HEK293T (cell line): ENCODE results near the gene LRIT2.
A peak's percentile ranks its signal among the peaks of the same experiment; 100 is the strongest.

Source experiments
- CTCF ChIA-PET: fragments of 350-600 bp; formaldehyde crosslinking; extraction: SDS; loops from one replicate; lab custom pipeline; 2021; ENCODE audit warnings: antibody characterized with exemption, inconsistent platforms; lab: Yijun Ruan, JAX
- POLR2A ChIA-PET: fragments of 350-600 bp; formaldehyde crosslinking; extraction: SDS; loops from one replicate; lab custom pipeline; 2020; ENCODE audit warnings: antibody characterized with exemption, inconsistent platforms; lab: Yijun Ruan, JAX
- DNase-seq: peaks from one replicate; pipeline ENCODE4 v3.0.0; 2012; ENCODE audit warnings: mixed read lengths; ENCODE audit errors: extremely low spot score
- ARNT ChIP-seq: fragments of 450-650 bp; IDR thresholded peaks from 2 replicates; pipeline ENCODE4 v1.6.1; 2017; ENCODE audit warnings: mild to moderate bottlenecking
- BHLHE40 ChIP-seq: fragments of 450-650 bp; IDR thresholded peaks from 2 replicates; pipeline ENCODE4 v1.6.1; 2016; ENCODE audit warnings: mild to moderate bottlenecking, moderate library complexity, borderline replicate concordance
- CTBP1 ChIP-seq: fragments of 450-650 bp; IDR thresholded peaks from 2 replicates; pipeline ENCODE4 v1.6.1; 2016; ENCODE audit warnings: borderline replicate concordance
- ELF4 ChIP-seq: fragments of 450-650 bp; IDR thresholded peaks from 2 replicates; pipeline ENCODE4 v1.6.1; 2017; ENCODE audit warnings: antibody characterized with exemption
- FOXA1 ChIP-seq: fragments of 450-650 bp; IDR thresholded peaks from 2 replicates; pipeline ENCODE4 v1.6.1; 2016; ENCODE audit warnings: mild to moderate bottlenecking
- FOXK2 ChIP-seq: fragments of 450-650 bp; IDR thresholded peaks from 2 replicates; pipeline ENCODE4 v1.6.1; 2016; ENCODE audit warnings: mild to moderate bottlenecking
- FOXM1 ChIP-seq: fragments of 450-650 bp; IDR thresholded peaks from 2 replicates; pipeline ENCODE4 v1.6.1; 2017; ENCODE audit warnings: mild to moderate bottlenecking, borderline replicate concordance
- HDGF ChIP-seq: fragments of 450-650 bp; IDR thresholded peaks from 2 replicates; pipeline ENCODE4 v1.6.1; 2017; ENCODE audit warnings: antibody characterized with exemption, borderline replicate concordance
- L3MBTL2 ChIP-seq: fragments of 450-650 bp; conservative IDR thresholded peaks from 2 replicates; pipeline ENCODE4 v1.6.1; 2016; ENCODE audit warnings: mild to moderate bottlenecking
- LEF1 ChIP-seq: fragments of 450-650 bp; IDR thresholded peaks from 2 replicates; pipeline ENCODE4 v1.6.1; 2017; ENCODE audit warnings: mild to moderate bottlenecking, borderline replicate concordance
- NFRKB ChIP-seq: fragments of 450-650 bp; IDR thresholded peaks from 2 replicates; pipeline ENCODE4 v1.6.1; 2016; ENCODE audit warnings: mild to moderate bottlenecking, moderate library complexity
- PKNOX1 ChIP-seq: fragments of 450-650 bp; IDR thresholded peaks from 2 replicates; pipeline ENCODE4 v1.6.1; 2016
- SP1 ChIP-seq: fragments of 450-650 bp; IDR thresholded peaks from 2 replicates; pipeline ENCODE4 v1.6.1; 2017
- SUZ12 ChIP-seq: fragments of 450-650 bp; IDR thresholded peaks from 2 replicates; pipeline ENCODE4 v1.6.1; 2016; ENCODE audit warnings: mild to moderate bottlenecking
- TARDBP ChIP-seq: fragments of 450-650 bp; IDR thresholded peaks from 2 replicates; pipeline ENCODE4 v1.6.1; 2016
- ZNF384 ChIP-seq: fragments of 450-650 bp; IDR thresholded peaks from 2 replicates; pipeline ENCODE4 v1.6.1; 2016

LRIT2 gene

GRCh38 chr10:84225427-84226173, at the start of gene LRIT2:
Gene LRIT2 (minus strand): TSS chr10:84225544. CDS start chr10:84225520, 24 bp downstream.
- no peak for DNase-seq
- TF ChIP-seq ELF4 (no peak), ARNT (no peak), SP1 (no peak), BHLHE40 (no peak), ZNF384 (no peak), PKNOX1 (no peak), TARDBP (no peak), NFRKB (no peak), CTBP1 (no peak), L3MBTL2 (no peak), FOXM1 (no peak), LEF1 (no peak), SUZ12 (no peak)
- ChIA-PET CTCF (no interaction called here), POLR2A (no interaction called here)

GRCh38 chr10:84270708-84271107, 45.4 kb upstream of the LRIT2 start:
- CTCF ChIA-PET, result no interaction called here
- TF ChIP-seq ARNT, result no peak
- no peak for TF ChIP-seq PKNOX1
- no peak for TF ChIP-seq HDGF
- TF ChIP-seq BHLHE40, result no peak
- TF ChIP-seq FOXM1, result no peak
- TF ChIP-seq FOXK2, result no peak
- TF ChIP-seq SP1, result no peak
- TF ChIP-seq L3MBTL2, result no peak
- TF ChIP-seq FOXA1, result no peak
- no peak for TF ChIP-seq NFRKB
- TF ChIP-seq LEF1, result no peak
- TF ChIP-seq TARDBP, result no peak
- TF ChIP-seq ELF4, result no peak
- TF ChIP-seq ZNF384, result no peak
- no peak for TF ChIP-seq SUZ12
- no peak for TF ChIP-seq CTBP1
- POLR2A ChIA-PET, result no interaction called here
- DNase-seq, result no peak

GRCh38 chr10:84269773-84270172, 44.4 kb upstream of the LRIT2 start:
- POLR2A ChIA-PET, result no interaction called here
- DNase-seq, result no peak
- CTCF ChIA-PET, result interaction anchor here (0.7 kb wide), 2 partner anchors 129 to 267 kb away, joined by 3 to 4 read pairs; no protein-coding TSS in a partner anchor
- TF ChIP-seq ZNF384, result no peak
- no peak for TF ChIP-seq BHLHE40
- TF ChIP-seq SP1, result no peak
- no peak for TF ChIP-seq ELF4
- TF ChIP-seq TARDBP, result no peak
- TF ChIP-seq HDGF, result no peak
- no peak for TF ChIP-seq NFRKB
- no peak for TF ChIP-seq LEF1
- TF ChIP-seq SUZ12, result no peak
- no peak for TF ChIP-seq FOXK2
- no peak for TF ChIP-seq L3MBTL2
- no peak for TF ChIP-seq ARNT
- no peak for TF ChIP-seq PKNOX1
- no peak for TF ChIP-seq FOXM1
- TF ChIP-seq CTBP1, result no peak
- no peak for TF ChIP-seq FOXA1

GRCh38 chr10:84269162-84269561, 43.8 kb upstream of the LRIT2 start:
- DNase-seq, result no peak
- TF ChIP-seq PKNOX1 (no peak), FOXK2 (no peak), TARDBP (no peak), ARNT (no peak), ELF4 (no peak), BHLHE40 (no peak), NFRKB (no peak), SUZ12 (no peak), SP1 (no peak), L3MBTL2 (no peak), FOXA1 (no peak), FOXM1 (no peak), LEF1 (no peak), HDGF (no peak), CTBP1 (no peak), ZNF384 (no peak)
- ChIA-PET POLR2A (no interaction called here), CTCF (interaction anchor here (0.7 kb wide), 1 partner anchor 268 kb away, joined by 3 read pairs; no protein-coding TSS in a partner anchor)

- TF ChIP-seq CTBP1, result no peak
- TF ChIP-seq ZNF384, result no peak
- no peak for TF ChIP-seq NFRKB
- no peak for TF ChIP-seq SP1
- no peak for TF ChIP-seq L3MBTL2
- no peak for TF ChIP-seq HDGF
- TF ChIP-seq BHLHE40, result no peak
- no peak for TF ChIP-seq SUZ12
- TF ChIP-seq LEF1, result no peak
- TF ChIP-seq TARDBP, result no peak
- TF ChIP-seq FOXK2, result no peak
- no peak for TF ChIP-seq FOXA1
- TF ChIP-seq ELF4, result no peak
- TF ChIP-seq FOXM1, result no peak
- no peak for TF ChIP-seq PKNOX1
- TF ChIP-seq ARNT, result no peak
- peak; percentile 49 for DNase-seq
- ChIA-PET CTCF (interaction anchor here (0.7 to 2.4 kb wide), 13 partner anchors 11 to 273 kb away, joined by 3 to 33 read pairs (median 4); no protein-coding TSS in a partner anchor), POLR2A (interaction anchor here (0.9 to 1.1 kb wide), 2 partner anchors 24 to 270 kb away, joined by 3 to 4 read pairs; no protein-coding TSS in a partner anchor)
These were observed 42.3 kb upstream of the LRIT2 start for GRCh38 chr10:84267503-84268126.
